Activated CD4-positive, alpha-beta T cell treated with anti-CD3 and anti-CD28 coated beads, Interleukin-2, amount 10 ng/mL, durations not matched to agents 24 days and 14 days (primary cell): Measurements from ENCODE around the gene KANSL1. TPM values are rescaled to one million over a fixed set of nuclear protein-coding genes. Genes with fewer than 3 reads are reported as not detected.
A peak's percentile ranks its signal among the peaks of the same experiment; 100 is the strongest.
"Not testable (repeated sequence)": the region's sequence is repeated elsewhere in the genome, so short reads cannot be mapped to it uniquely, and the experiment has no call there.

ENCODE experiments used
- DNase-seq: peaks from one replicate; pipeline ENCODE4 v3.0.0; 2022
- H3K27ac Mint-ChIP-seq: one replicate; pipeline ENCODE4 v1.8.0; 2022; ENCODE audit warnings: mild to moderate bottlenecking, mixed read lengths
- H3K27me3 Mint-ChIP-seq: one replicate; pipeline ENCODE4 v1.8.0; 2022; ENCODE audit warnings: mixed read lengths
- H3K36me3 Mint-ChIP-seq: one replicate; pipeline ENCODE4 v1.8.0; 2022; ENCODE audit warnings: low read depth, mild to moderate bottlenecking, mixed read lengths
- H3K4me1 Mint-ChIP-seq: one replicate; pipeline ENCODE4 v1.8.0; 2021; ENCODE audit warnings: mixed read lengths
- H3K4me3 Mint-ChIP-seq: one replicate; pipeline ENCODE4 v1.8.0; 2022; ENCODE audit warnings: mild to moderate bottlenecking, moderate library complexity, mixed read lengths
- H3K9me3 Mint-ChIP-seq: one replicate; pipeline ENCODE4 v1.8.0; 2021; ENCODE audit warnings: mixed read lengths
- intact Hi-C: fragments of 100-400 bp; cut with micrococcal nuclease; formaldehyde crosslinking; loops from one replicate; pipeline ENCODE4 v1.15.1; 2023
- total RNA-seq: library from RNA; stranded (reverse); gene quantifications from 2 replicates; pipeline ENCODE4 v1.2.3, GENCODE V29; 2022

Gene KANSL1, protein sequence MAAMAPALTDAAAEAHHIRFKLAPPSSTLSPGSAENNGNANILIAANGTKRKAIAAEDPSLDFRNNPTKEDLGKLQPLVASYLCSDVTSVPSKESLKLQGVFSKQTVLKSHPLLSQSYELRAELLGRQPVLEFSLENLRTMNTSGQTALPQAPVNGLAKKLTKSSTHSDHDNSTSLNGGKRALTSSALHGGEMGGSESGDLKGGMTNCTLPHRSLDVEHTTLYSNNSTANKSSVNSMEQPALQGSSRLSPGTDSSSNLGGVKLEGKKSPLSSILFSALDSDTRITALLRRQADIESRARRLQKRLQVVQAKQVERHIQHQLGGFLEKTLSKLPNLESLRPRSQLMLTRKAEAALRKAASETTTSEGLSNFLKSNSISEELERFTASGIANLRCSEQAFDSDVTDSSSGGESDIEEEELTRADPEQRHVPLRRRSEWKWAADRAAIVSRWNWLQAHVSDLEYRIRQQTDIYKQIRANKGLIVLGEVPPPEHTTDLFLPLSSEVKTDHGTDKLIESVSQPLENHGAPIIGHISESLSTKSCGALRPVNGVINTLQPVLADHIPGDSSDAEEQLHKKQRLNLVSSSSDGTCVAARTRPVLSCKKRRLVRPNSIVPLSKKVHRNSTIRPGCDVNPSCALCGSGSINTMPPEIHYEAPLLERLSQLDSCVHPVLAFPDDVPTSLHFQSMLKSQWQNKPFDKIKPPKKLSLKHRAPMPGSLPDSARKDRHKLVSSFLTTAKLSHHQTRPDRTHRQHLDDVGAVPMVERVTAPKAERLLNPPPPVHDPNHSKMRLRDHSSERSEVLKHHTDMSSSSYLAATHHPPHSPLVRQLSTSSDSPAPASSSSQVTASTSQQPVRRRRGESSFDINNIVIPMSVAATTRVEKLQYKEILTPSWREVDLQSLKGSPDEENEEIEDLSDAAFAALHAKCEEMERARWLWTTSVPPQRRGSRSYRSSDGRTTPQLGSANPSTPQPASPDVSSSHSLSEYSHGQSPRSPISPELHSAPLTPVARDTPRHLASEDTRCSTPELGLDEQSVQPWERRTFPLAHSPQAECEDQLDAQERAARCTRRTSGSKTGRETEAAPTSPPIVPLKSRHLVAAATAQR (N-terminal part only)
- 79.7 and 82.8 TPM in 2 replicates for total RNA-seq

DNA sequence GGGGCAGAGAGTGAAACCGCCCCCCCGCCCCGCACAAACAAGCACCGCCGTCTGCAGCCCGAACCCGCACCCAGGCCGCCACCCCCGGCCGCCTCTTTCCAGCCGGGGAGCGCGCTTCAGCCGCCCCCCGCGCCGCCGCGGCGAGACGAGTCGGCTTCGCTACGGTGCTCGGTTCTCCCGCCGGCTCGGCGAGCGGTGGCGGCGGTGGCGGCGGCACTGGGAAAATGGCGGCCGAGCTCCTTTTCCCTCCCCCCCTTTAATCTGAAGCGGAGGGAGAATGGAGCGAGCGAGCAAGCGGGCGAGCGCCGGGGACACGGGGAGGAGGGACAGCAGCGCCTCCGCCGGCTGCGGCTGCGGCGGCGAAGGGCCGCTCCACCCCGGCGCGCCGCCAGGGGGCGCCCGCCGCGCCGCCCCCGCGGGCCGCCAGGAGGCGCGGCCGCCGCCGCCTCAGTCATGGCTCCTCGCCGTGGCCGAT lies at the start of gene KANSL1:
Gene KANSL1, minus strand, starts transcription at position 279 of the 475 bp plus-strand sequence. CDS start 21,286 bp downstream, outside the sequence.
- Mint-ChIP-seq H3K27ac (peak within 1 kb of the TSS; percentile 99), H3K9me3 (no peaks in the 10 kb centered on the region), H3K27me3 (no peaks in the 10 kb centered on the region), H3K36me3 (peaks cover 16% of the 10 kb centered on the region), H3K4me3 (peak within 1 kb of the TSS; percentile 97), H3K4me1 (peaks cover 56% of the 10 kb centered on the region)
- DNase-seq = peak; percentile 97
- intact Hi-C loops = loop anchor here (2.0 to 5.0 kb wide), 4 partner anchors 14 to 876 kb away; partner anchors contain the start of genes GOSR2 and MAP3K14

DNA sequence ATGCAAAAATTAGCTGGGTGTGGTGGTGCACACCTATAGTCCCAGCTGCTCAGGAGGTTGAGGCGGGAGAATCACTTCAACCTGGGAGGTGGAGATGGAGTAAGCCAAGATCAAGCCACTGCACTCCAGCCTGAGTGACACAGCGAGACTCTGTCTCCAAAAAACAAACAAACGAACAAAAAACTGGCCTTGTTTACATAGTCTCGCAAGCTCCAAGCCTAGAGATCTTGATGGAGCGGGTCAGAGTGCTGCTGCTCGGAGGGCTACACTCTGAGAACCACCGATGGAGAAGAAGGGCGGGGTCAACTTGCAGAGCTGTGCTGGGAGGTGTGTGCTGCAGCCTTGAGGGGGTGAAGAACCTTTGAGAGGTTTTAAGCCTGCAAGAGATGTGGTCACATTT lies 38.1 kb upstream of the KANSL1 start:
- H3K4me3 Mint-ChIP-seq, H3K36me3 Mint-ChIP-seq, H3K9me3 Mint-ChIP-seq, intact Hi-C loops, DNase-seq, H3K4me1 Mint-ChIP-seq, H3K27me3 Mint-ChIP-seq, H3K27ac Mint-ChIP-seq: not testable (repeated sequence)

DNA sequence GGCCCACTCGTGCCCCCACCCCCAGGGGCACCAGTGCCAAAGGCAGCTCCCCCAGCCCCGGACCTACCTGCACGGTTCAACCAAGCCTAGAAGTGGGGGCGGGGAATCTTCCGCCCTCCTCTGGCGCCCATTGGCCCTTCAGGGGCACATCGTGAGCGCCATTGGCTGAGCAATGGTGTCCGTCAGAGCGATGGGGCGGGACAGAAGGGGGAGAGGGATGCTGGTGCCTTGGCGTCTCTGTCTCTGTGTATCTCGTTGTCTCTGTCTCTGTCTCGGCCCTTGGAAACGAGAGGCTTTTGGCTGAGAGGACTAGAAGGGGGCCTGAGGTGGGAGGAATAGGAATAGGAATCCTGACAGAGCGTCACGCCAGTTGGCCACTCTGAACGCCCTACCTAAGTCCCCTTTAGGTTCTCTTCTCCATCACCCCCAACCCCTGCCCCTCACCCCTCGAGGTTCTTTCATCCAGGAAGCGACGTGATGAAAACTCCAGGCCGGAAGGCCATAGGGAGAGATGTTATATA lies 32.1 kb upstream of the KANSL1 start:
- intact Hi-C loops = loop anchor here (1.0 kb wide), 1 partner anchor 31 kb away; no protein-coding TSS in a partner anchor
- not testable (repeated sequence) for H3K9me3 Mint-ChIP-seq, H3K36me3 Mint-ChIP-seq, H3K27me3 Mint-ChIP-seq, H3K4me1 Mint-ChIP-seq
- peak; percentile 99 for DNase-seq
- Mint-ChIP-seq H3K4me3 (peak overlapping the region; percentile 86), H3K27ac (peak overlapping the region; percentile 76)

DNA sequence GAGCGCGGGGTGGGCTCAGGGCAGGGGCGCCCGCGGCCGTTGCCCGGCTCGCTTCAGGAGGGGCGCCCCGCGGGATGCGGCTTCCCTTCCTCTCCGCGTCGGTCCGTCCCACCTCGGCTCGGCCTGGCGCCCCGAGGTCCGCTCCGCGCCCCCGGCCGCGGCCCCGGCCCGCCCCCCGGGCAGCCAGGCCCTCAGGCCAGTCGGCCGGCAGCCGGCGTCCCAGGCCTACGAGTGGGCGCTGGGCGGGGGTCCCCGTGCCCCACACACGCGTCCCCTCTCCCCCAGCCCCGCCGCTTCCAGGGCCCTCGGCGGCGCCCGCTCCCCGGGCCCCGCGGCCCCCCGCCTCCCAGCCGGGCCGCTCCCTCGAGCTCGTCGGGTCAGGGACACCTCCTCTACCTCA lies 31.6 kb upstream of the KANSL1 start:
- intact Hi-C loops = loop anchor here (1.0 kb wide), 1 partner anchor 31 kb away; no protein-coding TSS in a partner anchor
- H3K27ac Mint-ChIP-seq, H3K27me3 Mint-ChIP-seq, H3K36me3 Mint-ChIP-seq, H3K9me3 Mint-ChIP-seq, H3K4me1 Mint-ChIP-seq, DNase-seq: not testable (repeated sequence)
- H3K4me3 Mint-ChIP-seq = peak overlapping the region; percentile 86

DNA sequence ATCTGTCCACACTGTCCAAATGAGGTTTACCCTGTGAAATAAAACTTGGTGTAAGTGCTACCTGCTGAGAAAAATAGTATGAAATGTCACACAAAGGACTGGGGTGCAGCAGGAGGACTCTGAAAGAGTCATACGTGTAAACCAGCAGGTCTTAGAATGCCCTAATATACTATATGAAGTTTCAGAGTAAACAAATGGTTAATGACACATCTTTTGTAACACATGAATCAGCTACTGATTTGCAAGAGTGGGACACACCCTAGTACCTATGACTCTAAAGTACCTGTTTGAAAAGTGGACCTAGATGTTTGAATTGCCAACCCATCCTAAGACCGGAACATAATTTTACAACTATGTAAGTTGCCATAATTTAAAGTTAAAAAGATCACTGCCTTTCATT lies 29.8 kb upstream of the KANSL1 start:
- H3K4me3 Mint-ChIP-seq, H3K4me1 Mint-ChIP-seq, intact Hi-C loops: not testable (repeated sequence)

DNA sequence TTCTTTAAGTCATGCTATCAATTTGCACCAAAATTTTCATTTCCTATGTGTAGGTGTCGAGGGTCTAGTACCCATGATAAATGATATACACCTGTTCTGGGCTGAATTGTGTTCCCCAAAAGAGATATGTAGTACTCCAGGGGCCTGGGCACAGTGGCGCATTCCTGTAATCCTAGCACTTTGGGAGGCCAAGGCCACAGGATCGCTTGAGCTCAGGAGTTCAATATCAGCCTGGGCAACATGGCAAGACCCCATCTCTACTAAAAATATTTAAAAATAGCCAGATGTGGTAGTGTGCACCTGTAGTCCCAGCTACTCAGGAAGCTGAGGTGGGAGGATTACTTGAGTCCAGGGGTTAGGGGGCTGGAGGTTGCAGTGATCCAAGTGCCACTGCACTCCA lies 23.5 kb upstream of the KANSL1 start:
- DNase-seq = no peak
- no peak overlapping the region for H3K4me3 Mint-ChIP-seq
- no peak overlapping the region for H3K27ac Mint-ChIP-seq
- intact Hi-C loops = loop anchor here (10.0 kb wide), 1 partner anchor 212 kb away; no protein-coding TSS in a partner anchor
- no peaks in the 10 kb centered on the region for H3K27me3 Mint-ChIP-seq
- peaks cover 32% of the 10 kb centered on the region for H3K36me3 Mint-ChIP-seq
- peaks cover 18% of the 10 kb centered on the region for H3K4me1 Mint-ChIP-seq
- no peaks in the 10 kb centered on the region for H3K9me3 Mint-ChIP-seq

More for the DNA sequence above, 29.8 kb upstream of the KANSL1 start:
- H3K9me3 Mint-ChIP-seq, H3K27me3 Mint-ChIP-seq, DNase-seq, H3K27ac Mint-ChIP-seq, H3K36me3 Mint-ChIP-seq: not testable (repeated sequence)

DNA sequence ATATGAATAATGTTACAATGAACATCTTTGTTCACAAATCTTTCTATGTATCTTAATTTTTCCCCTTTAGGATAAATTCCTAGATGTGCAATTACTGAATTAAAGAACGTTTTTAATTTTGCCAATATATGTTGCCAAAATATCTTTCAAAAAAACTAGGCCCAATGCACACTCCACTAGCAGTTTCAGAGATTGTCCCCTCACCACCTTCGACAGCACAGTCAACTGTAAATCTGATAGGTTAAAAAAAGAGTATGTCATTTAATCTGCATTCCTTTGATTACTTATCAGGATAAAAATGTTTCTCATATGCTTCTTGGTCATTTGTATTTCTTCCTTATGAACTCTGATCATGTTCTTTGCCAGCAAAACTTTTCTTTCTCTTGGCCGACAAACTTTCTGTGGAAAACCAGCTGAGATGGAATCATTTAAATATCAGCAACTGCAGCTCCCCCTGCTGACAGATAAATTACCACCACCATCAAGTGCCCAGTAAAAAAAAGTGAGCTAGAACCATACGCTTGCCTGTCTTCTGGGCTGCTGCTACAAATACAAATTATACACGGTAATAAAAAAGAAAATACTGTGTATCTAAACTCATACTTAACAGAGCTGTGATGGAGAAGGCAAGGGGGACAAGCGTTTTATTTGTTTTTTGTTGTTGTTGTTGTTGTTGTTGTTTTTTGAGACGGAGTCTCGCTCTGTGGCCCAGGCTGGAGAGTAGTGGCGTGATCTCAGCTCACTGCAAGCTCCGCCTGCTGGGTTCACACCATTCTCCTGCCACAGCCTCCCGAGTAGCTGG lies 19.6 kb upstream of the KANSL1 start:
- peaks cover 43% of the 10 kb centered on the region for H3K36me3 Mint-ChIP-seq
- DNase-seq = peak; percentile 89
- no peak overlapping the region for H3K4me3 Mint-ChIP-seq
- no peaks in the 10 kb centered on the region for H3K9me3 Mint-ChIP-seq
- no peaks in the 10 kb centered on the region for H3K27me3 Mint-ChIP-seq
- peaks cover 21% of the 10 kb centered on the region for H3K4me1 Mint-ChIP-seq
- no peak overlapping the region for H3K27ac Mint-ChIP-seq
- intact Hi-C loops = loop anchor here (1.0 to 10.0 kb wide), 3 partner anchors 19 to 208 kb away; no protein-coding TSS in a partner anchor

DNA sequence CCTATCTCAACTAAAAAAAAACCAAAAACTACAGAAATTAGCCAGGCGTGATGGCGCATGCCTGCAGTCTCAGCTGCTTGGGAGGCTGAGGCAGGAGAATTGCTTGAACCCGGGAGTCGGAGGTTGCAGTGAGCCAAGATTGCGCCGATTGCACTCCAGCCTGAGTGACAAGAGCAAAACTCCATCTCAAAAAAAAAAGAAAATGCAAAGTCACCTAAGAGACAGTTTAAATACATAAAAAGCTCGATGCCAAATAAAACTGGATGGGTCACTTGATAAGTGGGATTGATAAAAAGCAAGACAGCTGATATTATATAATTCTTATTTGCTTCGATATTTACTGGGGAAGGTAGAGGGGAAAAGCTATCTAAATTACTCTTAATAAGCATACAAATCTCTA lies 15.8 kb upstream of the KANSL1 start:
- peaks cover 48% of the 10 kb centered on the region for H3K36me3 Mint-ChIP-seq
- peaks cover 14% of the 10 kb centered on the region for H3K4me1 Mint-ChIP-seq
- no peak overlapping the region for H3K4me3 Mint-ChIP-seq
- H3K9me3 Mint-ChIP-seq = peaks cover 4% of the 10 kb centered on the region
- no peaks in the 10 kb centered on the region for H3K27me3 Mint-ChIP-seq
- no peak overlapping the region for H3K27ac Mint-ChIP-seq
- DNase-seq = no peak
- intact Hi-C loops = no loop called here

DNA sequence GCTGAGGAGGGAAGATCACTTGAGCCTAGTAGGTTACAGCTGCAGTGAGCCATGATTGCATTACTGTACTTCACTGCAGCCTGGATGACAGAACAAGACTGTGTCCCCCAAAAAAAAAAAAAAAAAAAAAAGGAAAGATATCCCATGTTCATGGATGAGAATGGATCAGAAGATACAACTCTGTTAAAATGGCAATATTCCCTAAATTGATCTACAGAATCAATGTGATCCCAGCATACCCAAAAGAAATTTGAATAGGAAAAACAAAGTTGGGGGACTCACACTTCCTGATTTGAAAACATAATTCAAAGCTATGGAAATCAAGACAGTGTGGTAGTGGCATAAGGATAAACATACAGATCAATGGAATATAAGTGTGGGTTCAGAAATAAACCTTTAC lies 12.7 kb upstream of the KANSL1 start:
- intact Hi-C loops = no loop called here
- H3K9me3 Mint-ChIP-seq = peaks cover 4% of the 10 kb centered on the region
- H3K27me3 Mint-ChIP-seq = no peaks in the 10 kb centered on the region
- no peak overlapping the region for H3K4me3 Mint-ChIP-seq
- peaks cover 46% of the 10 kb centered on the region for H3K36me3 Mint-ChIP-seq
- H3K4me1 Mint-ChIP-seq = peaks cover 15% of the 10 kb centered on the region
- DNase-seq = no peak
- H3K27ac Mint-ChIP-seq = no peak overlapping the region

DNA sequence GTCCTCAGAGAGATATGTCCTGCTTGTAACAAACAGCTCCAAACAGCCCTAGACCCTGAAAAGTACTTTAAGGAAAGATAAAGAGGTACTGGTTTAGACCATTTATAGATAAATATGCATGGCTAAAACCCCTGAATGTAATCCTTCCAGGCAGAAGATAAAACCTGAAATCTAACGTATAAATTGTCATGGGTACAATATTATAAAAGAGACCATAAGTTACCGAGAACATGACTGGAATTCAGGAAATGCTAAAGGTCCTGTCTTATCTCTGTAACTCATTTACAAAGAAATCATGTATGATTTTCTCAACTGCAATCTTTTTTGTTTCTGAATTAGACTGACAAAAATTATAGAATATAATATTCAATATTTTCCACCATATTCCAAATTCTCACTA lies 9.2 kb upstream of the KANSL1 start:
- no peak for DNase-seq
- H3K9me3 Mint-ChIP-seq = peaks cover 4% of the 10 kb centered on the region
- no peak overlapping the region for H3K27ac Mint-ChIP-seq
- H3K4me3 Mint-ChIP-seq = no peak overlapping the region
- peaks cover 32% of the 10 kb centered on the region for H3K36me3 Mint-ChIP-seq
- H3K27me3 Mint-ChIP-seq = no peaks in the 10 kb centered on the region
- intact Hi-C loops = no loop called here
- peaks cover 28% of the 10 kb centered on the region for H3K4me1 Mint-ChIP-seq

DNA sequence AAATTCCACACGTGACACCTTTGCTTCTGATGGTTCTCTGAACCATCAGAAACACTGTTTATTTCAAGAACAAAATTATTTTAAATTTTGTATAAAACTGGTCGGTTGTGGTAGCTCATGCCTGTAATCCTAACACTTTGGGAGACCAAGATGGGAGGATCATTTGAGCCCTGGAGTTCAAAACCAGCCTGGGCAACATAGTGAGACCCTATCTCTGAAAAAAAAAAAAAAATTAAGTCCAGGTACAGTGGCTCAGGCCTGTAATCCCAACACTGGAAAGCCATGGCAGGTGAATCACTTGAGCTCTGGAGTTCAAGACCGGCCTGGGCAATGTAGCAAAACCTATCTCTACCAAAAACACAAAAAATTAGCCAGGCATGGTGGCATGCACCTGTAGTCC lies 8.3 kb upstream of the KANSL1 start:
- Mint-ChIP-seq H3K27me3 (no peaks in the 10 kb centered on the region), H3K9me3 (peaks cover 4% of the 10 kb centered on the region), H3K36me3 (peaks cover 30% of the 10 kb centered on the region), H3K4me1 (peaks cover 34% of the 10 kb centered on the region), H3K4me3 (no peak overlapping the region), H3K27ac (no peak overlapping the region)
- intact Hi-C loops = no loop called here
- DNase-seq = no peak

DNA sequence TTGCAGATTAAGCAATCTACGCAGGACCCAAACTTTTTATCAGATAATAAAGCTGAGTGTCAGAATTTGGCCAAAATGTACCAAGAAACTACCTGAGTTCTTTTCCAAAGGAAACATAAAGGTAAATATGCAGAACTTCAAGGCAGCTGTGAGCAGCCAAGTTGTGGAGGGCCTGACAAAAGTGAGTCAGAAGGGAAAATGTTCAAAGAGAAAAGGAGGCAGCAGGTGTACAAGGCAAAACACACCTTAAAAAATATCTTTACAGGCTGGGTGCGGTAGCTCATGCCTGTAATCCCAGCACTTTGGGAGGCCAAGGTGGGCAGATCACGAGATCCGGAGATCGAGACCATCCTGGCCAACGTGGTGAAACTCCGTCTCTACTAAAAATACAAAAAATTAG lies 7.0 kb upstream of the KANSL1 start:
- Mint-ChIP-seq H3K4me3 (no peak overlapping the region), H3K27ac (no peak overlapping the region), H3K9me3 (peaks cover 4% of the 10 kb centered on the region), H3K27me3 (no peaks in the 10 kb centered on the region), H3K4me1 (peaks cover 43% of the 10 kb centered on the region), H3K36me3 (peaks cover 20% of the 10 kb centered on the region)
- intact Hi-C loops = no loop called here
- DNase-seq = no peak

DNA sequence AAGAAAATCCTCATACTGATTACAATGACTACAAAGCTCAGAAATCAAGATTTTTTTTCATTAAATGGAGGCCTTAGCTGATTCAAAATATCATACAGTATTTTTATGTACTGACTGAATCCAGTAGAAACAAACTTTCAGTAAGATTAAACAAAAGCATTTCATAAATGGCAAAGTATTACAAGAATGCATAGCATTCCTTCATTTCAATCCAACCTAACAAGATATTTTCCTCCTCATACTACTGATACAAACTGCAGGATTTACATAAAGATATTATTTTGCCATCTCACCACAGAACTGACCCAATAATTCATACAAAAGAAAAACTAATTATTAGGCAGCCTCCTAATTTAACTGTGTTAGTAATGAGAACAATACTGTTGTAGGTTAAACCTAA lies 6.2 kb upstream of the KANSL1 start:
- no peak overlapping the region for H3K4me3 Mint-ChIP-seq
- H3K9me3 Mint-ChIP-seq = no peaks in the 10 kb centered on the region
- no peaks in the 10 kb centered on the region for H3K27me3 Mint-ChIP-seq
- no peak overlapping the region for H3K27ac Mint-ChIP-seq
- H3K36me3 Mint-ChIP-seq = peaks cover 12% of the 10 kb centered on the region
- intact Hi-C loops = no loop called here
- peaks cover 47% of the 10 kb centered on the region for H3K4me1 Mint-ChIP-seq
- no peak for DNase-seq
